ENCODE data around the gene CPN2. TPM values are rescaled to one million over a fixed set of nuclear protein-coding genes. Genes with fewer than 3 reads are reported as not detected.

CPN2 gene
- total RNA-seq, 1 experiment from 2014 or later = not detected

DNA sequence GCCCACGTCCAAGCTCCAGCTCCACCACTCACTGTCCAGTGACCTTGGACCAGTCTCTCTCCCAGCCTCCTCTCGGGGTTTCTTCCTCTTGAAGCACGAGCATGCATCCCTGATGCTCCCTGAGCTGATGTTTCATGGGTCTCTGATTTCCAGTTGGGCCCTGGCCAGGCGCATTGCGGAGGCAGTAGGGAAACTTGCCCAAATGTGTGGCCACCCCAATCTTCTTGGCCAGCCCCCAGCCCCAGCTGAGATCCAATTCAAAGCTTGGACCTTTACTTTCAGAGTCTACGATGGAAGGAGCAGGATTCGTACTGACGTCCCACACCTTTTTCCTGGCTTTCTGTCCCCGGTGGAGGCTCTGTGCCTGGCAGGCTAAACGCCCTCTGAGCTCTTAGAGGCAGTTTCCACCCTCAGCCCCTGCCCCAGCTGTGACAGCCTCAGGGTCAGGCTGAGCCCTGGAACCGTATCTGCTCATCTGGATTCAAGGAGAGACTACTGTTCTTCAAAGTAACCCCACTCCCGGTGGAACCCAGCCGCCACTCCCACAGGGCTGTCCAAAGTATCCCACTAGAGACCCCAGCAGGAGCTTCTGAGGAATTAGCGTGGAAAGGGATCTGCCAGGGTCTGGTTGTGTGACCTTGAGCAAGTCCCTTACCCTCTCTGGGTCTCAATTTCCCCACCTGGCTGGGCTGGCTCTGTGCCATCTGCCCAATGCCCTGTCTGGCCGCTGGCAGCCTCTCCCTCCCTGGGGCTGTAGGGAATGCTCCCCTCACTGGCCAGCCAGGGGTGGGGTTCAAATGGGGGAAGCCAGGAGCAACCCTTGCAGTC lies 37.4 kb downstream of the CPN2 start:
- no peak for DNase-seq
- intact Hi-C loops (cut with micrococcal nuclease; ENCODE audit: unreplicated experiment) = loop anchor here (2.0 kb wide), 2 partner anchors 171 to 531 kb away; no protein-coding TSS in a partner anchor

DNA sequence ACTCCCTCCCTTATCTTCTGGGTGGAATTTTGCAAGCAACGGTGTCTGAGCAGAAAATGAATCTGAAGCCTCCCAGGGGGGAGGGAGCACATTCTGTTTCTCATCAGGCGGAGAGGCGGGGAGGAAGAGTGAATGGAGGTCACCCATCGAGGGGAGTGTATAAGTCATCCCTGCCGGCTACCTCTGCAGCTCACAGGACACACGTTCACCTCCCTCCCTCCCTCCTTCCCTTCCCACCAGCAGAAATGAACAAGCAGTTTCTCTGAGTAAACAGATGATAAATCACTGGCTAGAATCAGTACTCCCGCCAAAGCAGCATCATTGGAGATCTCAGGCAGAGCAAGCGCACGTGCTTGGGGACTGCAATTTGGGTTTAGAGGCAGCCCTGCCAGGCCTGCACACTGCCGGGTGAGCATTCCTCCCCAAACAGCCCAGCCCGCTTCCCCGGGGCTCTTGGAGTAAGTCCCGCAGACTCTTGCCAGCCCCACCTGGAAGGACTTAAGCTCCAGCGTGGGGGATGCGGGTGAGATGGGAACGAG lies 38.3 kb downstream of the CPN2 start:
- intact Hi-C loops (cut with micrococcal nuclease; ENCODE audit: unreplicated experiment) = no loop called here
- Mint-ChIP-seq H3K9me3 (ENCODE audit: low read depth, unreplicated experiment) (no peaks in the 10 kb centered on the region), H3K4me3 (ENCODE audit: low read depth, unreplicated experiment) (no peak overlapping the region), H3K4me1 (ENCODE audit: low read depth, unreplicated experiment) (peaks cover 28% of the 10 kb centered on the region), H3K27ac (ENCODE audit: unreplicated experiment) (no peak overlapping the region), H3K36me3 (ENCODE audit: insufficient read depth, unreplicated experiment) (peaks cover 24% of the 10 kb centered on the region), H3K27me3 (ENCODE audit: unreplicated experiment) (no peaks in the 10 kb centered on the region)
- CTCF ChIA-PET = interaction anchor here (0.6 to 1.3 kb wide), 2 partner anchors 43 to 182 kb away, joined by 3 to 5 read pairs; no protein-coding TSS in a partner anchor
- no TSS peak for BruUV-seq (replicated peaks)
- no peak for DNase-seq
- TF ChIP-seq, protein P1, sequence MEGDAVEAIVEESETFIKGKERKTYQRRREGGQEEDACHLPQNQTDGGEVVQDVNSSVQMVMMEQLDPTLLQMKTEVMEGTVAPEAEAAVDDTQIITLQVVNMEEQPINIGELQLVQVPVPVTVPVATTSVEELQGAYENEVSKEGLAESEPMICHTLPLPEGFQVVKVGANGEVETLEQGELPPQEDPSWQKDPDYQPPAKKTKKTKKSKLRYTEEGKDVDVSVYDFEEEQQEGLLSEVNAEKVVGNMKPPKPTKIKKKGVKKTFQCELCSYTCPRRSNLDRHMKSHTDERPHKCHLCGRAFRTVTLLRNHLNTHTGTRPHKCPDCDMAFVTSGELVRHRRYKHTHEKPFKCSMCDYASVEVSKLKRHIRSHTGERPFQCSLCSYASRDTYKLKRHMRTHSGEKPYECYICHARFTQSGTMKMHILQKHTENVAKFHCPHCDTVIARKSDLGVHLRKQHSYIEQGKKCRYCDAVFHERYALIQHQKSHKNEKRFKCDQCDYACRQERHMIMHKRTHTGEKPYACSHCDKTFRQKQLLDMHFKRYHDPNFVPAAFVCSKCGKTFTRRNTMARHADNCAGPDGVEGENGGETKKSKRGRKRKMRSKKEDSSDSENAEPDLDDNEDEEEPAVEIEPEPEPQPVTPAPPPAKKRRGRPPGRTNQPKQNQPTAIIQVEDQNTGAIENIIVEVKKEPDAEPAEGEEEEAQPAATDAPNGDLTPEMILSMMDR (IDR thresholded peaks at IDR 0.05; ENCODE audit: unreplicated experiment) = no peak

More for the DNA sequence above, 37.4 kb downstream of the CPN2 start:
- H3K27ac Mint-ChIP-seq (ENCODE audit: unreplicated experiment) = no peak overlapping the region
- no peaks in the 10 kb centered on the region for H3K9me3 Mint-ChIP-seq (ENCODE audit: low read depth, unreplicated experiment)
- no peak overlapping the region for H3K4me3 Mint-ChIP-seq (ENCODE audit: low read depth, unreplicated experiment)
- TF ChIP-seq, protein P1 (IDR thresholded peaks at IDR 0.05; ENCODE audit: unreplicated experiment) = peak; percentile 18
- BruUV-seq (replicated peaks) = no TSS peak
- peaks cover 26% of the 10 kb centered on the region for H3K36me3 Mint-ChIP-seq (ENCODE audit: insufficient read depth, unreplicated experiment)
- peaks cover 26% of the 10 kb centered on the region for H3K4me1 Mint-ChIP-seq (ENCODE audit: low read depth, unreplicated experiment)
- no peaks in the 10 kb centered on the region for H3K27me3 Mint-ChIP-seq (ENCODE audit: unreplicated experiment)
- CTCF ChIA-PET = interaction anchor here (0.8 to 2.5 kb wide), 3 partner anchors 172 to 533 kb away, joined by 3 to 34 read pairs (median 4); partner anchors contain the start of gene HES1

DNA sequence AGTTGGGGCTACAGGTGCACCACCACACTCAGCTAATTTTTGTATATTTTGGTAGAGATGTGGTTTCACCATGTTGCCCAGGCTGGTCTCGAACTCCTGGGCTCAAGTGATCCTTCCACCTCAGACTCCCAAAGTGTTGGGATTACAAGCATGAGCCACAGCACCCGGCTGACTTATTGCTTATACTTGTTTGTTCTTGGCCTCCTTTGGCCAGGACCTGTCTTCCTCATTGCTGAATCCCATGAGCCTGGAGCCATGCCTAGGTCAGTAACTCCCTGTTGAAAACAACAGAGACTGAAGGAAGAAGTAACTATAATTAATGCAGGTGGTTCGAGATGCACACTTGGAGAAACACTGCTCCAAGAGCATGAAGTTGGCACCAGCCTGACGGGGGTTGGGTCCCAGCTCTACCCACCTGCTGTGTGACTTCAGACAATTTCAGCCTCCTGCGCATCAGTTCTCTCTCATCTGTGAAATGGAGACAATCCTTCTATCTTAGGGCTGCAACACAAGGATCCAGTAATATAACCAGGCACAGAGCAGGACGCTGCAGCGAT lies 38.9 kb downstream of the CPN2 start:
- Mint-ChIP-seq H3K27me3 (ENCODE audit: unreplicated experiment) (no peaks in the 10 kb centered on the region), H3K4me3 (ENCODE audit: low read depth, unreplicated experiment) (no peak overlapping the region), H3K9me3 (ENCODE audit: low read depth, unreplicated experiment) (no peaks in the 10 kb centered on the region), H3K27ac (ENCODE audit: unreplicated experiment) (no peak overlapping the region), H3K36me3 (ENCODE audit: insufficient read depth, unreplicated experiment) (peaks cover 19% of the 10 kb centered on the region), H3K4me1 (ENCODE audit: low read depth, unreplicated experiment) (peaks cover 28% of the 10 kb centered on the region)
- DNase-seq = no peak
- intact Hi-C loops (cut with micrococcal nuclease; ENCODE audit: unreplicated experiment) = no loop called here
- CTCF ChIA-PET = interaction anchor here (0.6 to 1.3 kb wide), 3 partner anchors 11 to 181 kb away, joined by 3 to 5 read pairs (median 3); no protein-coding TSS in a partner anchor
- TF ChIP-seq, protein P1 (IDR thresholded peaks at IDR 0.05; ENCODE audit: unreplicated experiment) = no peak
- BruUV-seq (replicated peaks) = no TSS peak

- Mint-ChIP-seq H3K36me3 (ENCODE audit: insufficient read depth, unreplicated experiment) (peaks cover 19% of the 10 kb centered on the region), H3K4me3 (ENCODE audit: low read depth, unreplicated experiment) (no peak overlapping the region), H3K9me3 (ENCODE audit: low read depth, unreplicated experiment) (no peaks in the 10 kb centered on the region), H3K27me3 (ENCODE audit: unreplicated experiment) (no peaks in the 10 kb centered on the region), H3K27ac (ENCODE audit: unreplicated experiment) (no peak overlapping the region), H3K4me1 (ENCODE audit: low read depth, unreplicated experiment) (peaks cover 18% of the 10 kb centered on the region)
- no peak for DNase-seq
- intact Hi-C loops (cut with micrococcal nuclease; ENCODE audit: unreplicated experiment) = no loop called here
- CTCF ChIA-PET = interaction anchor here (0.6 kb wide), 1 partner anchor 286 kb away, joined by 4 read pairs; no protein-coding TSS in a partner anchor
- no TSS peak for BruUV-seq (replicated peaks)
- TF ChIP-seq, protein P1 (IDR thresholded peaks at IDR 0.05; ENCODE audit: unreplicated experiment) = no peak
Observed at GRCh38 chr3:194311000-194311399, 40.1 kb downstream of the CPN2 start.

All from Calu3 (cell line).